NOMO-1 treated with DMSO at 0.1 percent for 48 hours (cell line): ENCODE data around the gene OSTN.

ENCODE experiments used
- DNase-seq: peaks from one replicate; lab custom pipeline; 2025; ENCODE audit not compliant: unreplicated experiment; lab: John Stamatoyannopoulos, UW

Gene OSTN

DNA sequence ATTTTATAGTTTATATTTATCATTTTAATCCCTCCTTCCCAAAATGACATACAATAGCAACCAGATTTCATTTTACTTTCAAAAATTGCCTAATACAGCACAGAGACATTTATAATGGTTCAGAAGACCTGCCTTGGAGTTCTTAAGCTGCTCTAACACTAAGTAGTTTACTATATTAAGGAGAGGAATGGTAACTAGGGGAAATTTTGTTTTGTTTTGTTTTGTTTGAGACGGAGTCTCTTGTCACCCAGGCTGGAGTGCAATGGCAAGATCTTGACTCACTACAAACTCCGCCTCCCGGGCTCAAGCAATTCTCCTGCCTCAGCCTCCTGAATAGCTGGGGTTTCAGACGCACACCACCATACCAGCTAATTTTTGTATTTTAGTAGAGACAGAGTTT, 107.4 kb downstream of the OSTN start:
- no peak for DNase-seq

DNA sequence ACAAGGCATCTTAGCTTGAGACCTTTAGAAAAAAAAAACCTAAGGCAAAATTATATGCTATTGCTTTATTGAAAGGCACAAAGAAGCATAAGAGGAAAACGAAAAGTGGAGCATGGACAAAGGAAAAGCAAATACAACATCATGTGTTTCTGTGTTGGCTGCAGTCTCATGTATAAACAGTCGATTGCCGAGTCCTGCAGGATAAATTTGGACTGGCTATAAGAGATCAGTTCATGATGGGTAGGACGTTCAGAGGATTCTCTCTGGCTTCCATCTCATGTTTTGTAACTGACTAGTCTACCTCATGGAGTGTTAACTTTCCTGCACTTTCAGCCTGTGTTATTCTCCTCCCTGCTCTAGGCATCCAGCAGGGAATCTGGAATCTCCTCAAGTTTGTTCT, 108.3 kb downstream of the OSTN start:
- DNase-seq = no peak

DNA sequence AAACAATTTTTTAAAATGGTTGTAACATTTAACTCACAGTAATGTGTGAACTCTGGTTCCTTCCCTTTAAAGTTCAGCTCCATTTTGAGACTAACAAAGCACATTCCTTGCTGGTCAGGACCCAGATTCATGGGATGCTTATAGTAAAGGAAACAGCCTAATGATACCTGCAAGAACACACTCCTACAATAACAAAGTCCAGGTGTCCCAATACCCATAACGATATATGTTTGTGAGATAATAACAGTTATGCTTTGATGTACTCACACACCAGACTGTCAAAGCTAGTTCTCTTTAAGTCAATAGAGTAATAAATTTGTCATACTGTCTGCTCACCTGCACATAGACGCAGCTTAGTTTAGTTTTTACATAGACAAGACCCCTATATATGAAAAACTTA, 114.3 kb downstream of the OSTN start:
- DNase-seq = no peak

DNA sequence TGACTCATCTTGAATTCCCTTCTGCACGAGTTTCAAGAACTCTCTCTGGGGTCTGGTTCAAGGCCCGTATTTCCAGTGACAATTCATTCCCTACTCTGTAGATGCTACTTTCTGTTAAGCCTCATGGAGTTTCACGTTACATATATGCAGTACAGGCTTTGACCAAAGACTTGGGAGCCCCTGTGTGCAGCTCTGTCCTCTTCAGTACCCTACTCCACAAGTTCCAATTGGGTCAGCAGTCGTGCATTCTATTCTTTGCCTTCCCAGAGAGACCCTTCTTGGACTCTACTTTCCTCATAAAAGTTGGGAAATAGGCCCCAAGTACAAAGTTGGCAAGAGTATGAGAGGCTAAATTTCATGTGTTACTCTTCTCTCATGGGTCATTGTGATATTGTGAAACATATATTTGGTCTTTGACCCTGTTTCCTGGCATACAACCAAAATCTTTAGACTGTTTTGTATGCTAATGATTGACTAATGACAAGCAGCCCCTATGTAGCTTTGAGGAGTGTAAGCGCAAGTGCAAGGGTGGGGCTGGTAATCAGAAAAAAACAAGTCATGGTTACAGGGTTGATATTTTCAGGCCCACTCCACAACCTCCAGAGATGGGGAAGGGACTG, 115.2 kb downstream of the OSTN start:
- no peak for DNase-seq
